Skeletal muscle satellite cell (primary cell): ENCODE results near the gene STK32C.

ENCODE experiments used
- H3K27me3 ChIP-seq: 2 replicates; pipeline ENCODE4 v1.7.0; 2013; ENCODE audit warnings: low read length; ENCODE audit not compliant: control insufficient read depth, insufficient read depth
- H3K36me3 ChIP-seq: 2 replicates; pipeline ENCODE4 v1.7.0; 2013; ENCODE audit warnings: mild to moderate bottlenecking, control low read depth, low read length; ENCODE audit not compliant: insufficient read depth
- H3K4me1 ChIP-seq: 2 replicates; pipeline ENCODE4 v1.7.0; 2013; ENCODE audit warnings: low read length; ENCODE audit not compliant: control insufficient read depth, insufficient read depth
- H3K4me2 ChIP-seq: 2 replicates; pipeline ENCODE4 v1.7.0; 2013; ENCODE audit warnings: mild to moderate bottlenecking, low read length
- H3K4me3 ChIP-seq: 2 replicates; pipeline ENCODE4 v1.7.0; 2013; ENCODE audit warnings: low read length
- H3K9ac ChIP-seq: 2 replicates; pipeline ENCODE4 v1.7.0; 2013; ENCODE audit warnings: mild to moderate bottlenecking, low read depth, low read length, moderate library complexity
- H3K9me3 ChIP-seq: replicated peaks from 2 replicates; pipeline ENCODE4 v1.7.0; 2013; ENCODE audit warnings: mild to moderate bottlenecking, control low read depth, low read length

The STK32C gene

DNA sequence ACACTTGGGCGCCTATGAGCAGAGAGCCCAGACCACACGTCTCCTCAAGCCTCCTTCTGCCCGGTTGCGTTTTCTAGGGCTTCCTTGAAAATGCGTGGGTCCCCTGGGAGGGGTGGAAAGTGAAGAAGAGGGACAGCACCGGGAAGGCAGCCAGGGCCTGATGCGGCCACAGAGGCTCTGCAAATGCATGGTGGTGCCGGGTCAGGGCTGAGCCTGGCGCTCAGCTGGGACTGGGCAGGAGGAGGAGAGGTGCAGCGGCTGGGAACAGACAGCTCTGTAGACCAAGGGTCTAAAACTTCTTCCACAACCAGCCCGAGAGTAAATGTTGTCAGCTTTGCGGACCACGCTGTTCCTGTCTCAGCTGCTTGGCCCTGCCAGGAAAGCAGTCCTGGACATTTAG lies 119.4 kb downstream of the STK32C start:
- Histone ChIP-seq H3K4me3 (no peak overlapping the region), H3K27me3 (peaks cover 40% of the 10 kb centered on the region)

DNA sequence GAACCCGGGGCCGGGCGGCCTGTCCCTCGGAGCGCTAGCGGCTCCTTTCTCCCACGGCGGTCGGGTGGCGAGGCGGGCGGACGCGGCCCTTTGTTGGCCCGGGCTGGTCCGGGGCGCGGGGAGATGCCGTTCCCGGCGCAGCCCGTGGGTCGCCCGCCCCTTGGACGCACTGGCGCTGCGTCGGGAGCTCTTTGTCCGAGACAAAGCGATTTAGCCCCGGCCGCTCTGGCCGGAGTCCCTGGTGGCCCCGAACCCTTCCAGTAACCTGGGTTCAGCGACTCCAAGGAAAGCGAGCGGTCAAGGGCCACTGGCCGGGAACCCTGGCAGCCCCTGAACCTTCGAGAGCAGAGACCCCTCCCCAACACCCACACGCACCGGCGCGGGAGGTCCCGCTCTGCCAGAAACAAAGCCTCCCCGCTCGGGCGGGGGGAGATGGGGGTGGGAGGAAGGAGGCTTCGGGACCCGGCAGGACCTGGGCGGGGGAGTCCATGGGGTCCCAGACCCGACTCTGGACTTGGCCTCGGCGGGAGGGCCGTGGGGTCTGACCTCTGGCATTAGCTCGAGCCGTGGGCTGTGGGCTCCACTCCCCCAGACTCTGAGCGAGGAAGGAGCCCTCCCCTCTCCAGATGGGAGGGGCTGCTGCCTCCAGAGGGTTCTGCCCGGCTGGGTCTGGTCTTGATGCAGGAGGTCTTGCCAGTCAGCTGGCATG lies 120.2 kb downstream of the STK32C start:
- H3K4me3 ChIP-seq, result peak overlapping the region; percentile 74
- H3K27me3 ChIP-seq, result peaks cover 47% of the 10 kb centered on the region
- peaks cover 5% of the 10 kb centered on the region for H3K4me1 ChIP-seq
- H3K9me3 ChIP-seq, result no peaks in the 10 kb centered on the region
- peak overlapping the region; percentile 85 for H3K4me2 ChIP-seq
- H3K36me3 ChIP-seq, result no peaks in the 10 kb centered on the region
- H3K9ac ChIP-seq, result peak overlapping the region; percentile 72

More for the DNA sequence above, 119.4 kb downstream of the STK32C start:
- H3K36me3 ChIP-seq, result no peaks in the 10 kb centered on the region
- peak overlapping the region; percentile 85 for H3K4me2 ChIP-seq
- no peaks in the 10 kb centered on the region for H3K9me3 ChIP-seq
- peaks cover 5% of the 10 kb centered on the region for H3K4me1 ChIP-seq
- no peak overlapping the region for H3K9ac ChIP-seq

DNA sequence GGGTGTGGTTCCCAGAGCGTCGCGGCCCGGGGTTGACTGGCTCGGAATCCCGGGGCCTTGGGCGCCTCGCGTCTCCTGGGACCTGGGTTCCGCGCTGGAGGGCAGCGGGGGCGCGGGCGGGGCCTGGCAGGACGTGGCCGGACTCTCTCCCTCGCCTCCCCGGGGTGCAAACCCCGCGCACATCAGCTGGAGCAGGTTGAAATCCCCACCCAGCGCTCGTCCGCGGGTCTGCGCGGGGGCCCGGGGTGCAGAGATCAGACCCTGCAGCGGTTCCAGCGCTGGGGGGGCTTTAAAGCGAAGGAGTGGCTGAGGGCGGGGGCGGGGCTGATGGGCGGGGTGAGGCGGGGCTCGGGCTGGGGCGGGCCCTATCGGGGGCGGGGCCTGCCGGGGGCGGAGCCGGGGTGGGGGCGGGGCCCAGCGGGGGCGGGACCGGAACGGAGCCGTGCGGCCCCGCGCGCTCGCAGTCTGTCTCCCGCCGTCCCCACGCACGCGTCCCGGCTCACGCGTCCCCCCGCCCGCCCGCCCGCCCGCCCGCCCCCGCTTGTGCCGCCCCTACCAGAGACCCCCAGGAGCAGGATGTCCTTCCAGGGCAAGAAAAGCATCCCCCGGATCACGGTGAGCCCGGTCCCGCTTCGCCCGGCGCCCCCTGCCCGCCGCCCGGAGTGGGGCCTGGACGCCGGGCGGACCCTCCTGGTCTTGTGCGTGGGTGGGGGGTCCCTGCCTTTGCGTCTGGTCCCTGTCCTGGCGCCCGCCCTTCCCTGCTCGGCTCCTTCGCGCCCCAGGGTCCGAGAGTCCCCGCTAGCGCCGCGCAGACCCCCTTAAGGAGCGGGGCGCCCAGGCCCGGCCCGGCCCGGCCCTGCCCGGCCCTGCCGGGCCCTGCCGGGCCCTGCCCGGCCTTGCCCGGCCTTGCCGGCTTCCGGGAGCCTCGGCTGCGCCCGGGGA lies 121.0 kb downstream of the STK32C start, which contains the start of gene DPYSL4:
DPYSL4 (plus strand) TSS at position 461 of the 942 bp plus-strand sequence; CDS start at position 577, 116 bp downstream.
- Histone ChIP-seq H3K4me1 (peaks cover 5% of the 10 kb centered on the region), H3K9ac (peak within 1 kb of the TSS; percentile 72), H3K36me3 (no peaks in the 10 kb centered on the region), H3K27me3 (peaks cover 51% of the 10 kb centered on the region), H3K9me3 (no peaks in the 10 kb centered on the region), H3K4me2 (peak within 1 kb of the TSS; percentile 85), H3K4me3 (peak within 1 kb of the TSS; percentile 74)

DNA sequence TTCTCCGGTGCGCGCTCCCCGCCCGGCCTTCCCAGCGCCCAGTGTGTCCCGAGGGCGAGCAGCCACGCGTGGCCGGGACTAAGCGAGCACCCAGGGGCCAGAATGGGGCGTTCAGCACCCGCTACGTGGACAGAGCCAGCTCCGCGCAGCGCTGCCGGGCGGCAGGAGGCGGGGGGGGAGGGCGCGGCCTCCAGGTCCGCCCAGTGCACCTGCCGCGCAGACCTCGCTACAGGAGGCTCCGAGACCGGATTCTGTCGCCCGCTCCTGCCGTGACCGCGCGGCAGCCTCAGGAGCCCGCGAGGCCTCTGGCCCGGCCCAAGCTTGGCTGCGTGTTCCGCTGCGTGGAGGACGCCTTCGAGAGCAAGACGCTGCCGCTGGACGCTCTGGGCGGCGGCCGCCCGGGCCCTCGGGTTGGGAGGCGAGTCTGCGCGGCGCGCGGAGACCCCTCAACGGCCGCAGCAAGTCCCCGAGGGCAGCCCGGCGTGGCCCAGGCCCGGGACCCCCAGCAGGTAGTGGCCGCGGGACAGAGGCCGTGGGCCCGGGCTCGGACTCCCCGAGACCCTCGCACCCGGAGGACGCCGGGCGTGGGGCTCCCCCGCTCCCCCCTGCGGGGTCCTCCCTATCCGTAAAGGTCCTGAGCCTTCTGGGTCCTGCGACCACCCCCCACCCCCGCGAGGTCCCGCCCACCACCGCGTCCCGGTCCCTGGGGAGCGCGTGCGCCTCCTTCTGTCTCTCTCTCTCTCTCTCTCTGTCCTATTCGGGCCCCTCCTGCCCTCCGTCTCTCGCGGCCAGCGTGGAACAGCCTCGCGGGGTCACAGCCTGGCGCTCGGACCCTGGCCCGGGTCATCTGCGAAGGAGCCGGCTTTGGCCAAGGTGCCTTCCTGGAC lies 121.9 kb downstream of the STK32C start:
- peak overlapping the region; percentile 69 for H3K4me2 ChIP-seq
- H3K36me3 ChIP-seq, result no peaks in the 10 kb centered on the region
- peaks cover 51% of the 10 kb centered on the region for H3K27me3 ChIP-seq
- peak overlapping the region; percentile 63 for H3K4me3 ChIP-seq
- H3K9me3 ChIP-seq, result no peaks in the 10 kb centered on the region
- no peak overlapping the region for H3K9ac ChIP-seq
- peaks cover 5% of the 10 kb centered on the region for H3K4me1 ChIP-seq

DNA sequence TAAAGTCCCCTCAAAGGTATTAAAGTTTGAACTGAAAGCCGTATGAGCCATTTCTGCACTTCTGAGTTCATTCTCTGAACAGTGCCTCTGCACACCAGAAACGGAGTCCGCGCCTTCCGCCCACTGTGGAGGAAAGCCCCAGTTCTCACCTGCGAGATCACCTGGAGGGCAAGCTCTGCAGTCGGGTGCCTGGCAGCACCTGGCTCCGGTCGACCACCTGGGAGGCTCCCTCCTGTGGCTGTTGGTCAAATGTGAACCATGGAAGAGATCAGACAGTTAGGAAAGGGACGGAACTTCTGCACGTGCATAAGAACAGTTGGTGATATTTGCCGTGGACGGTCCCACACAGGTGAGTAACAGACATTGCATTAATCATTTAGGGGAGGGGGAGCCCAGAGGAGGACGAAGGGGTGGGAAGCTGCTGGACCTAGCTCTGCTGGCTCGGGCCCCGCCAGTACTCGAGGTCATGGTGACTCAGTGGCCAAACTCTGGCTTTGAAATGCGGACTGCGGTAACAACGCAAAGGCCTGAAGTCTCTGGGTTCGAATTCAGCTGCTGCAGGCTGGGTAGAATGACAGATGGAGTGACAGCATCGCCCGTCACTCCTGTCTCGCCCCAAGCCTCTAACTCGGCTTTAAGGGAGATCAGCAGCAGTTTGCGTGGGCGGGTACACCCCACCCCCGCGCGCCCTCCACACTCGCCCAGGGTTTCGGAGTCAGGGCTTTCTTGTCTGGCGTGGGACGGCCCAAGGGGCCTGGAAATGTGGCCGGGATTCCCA lies 122.7 kb downstream of the STK32C start:
- no peak overlapping the region for H3K4me3 ChIP-seq

DNA sequence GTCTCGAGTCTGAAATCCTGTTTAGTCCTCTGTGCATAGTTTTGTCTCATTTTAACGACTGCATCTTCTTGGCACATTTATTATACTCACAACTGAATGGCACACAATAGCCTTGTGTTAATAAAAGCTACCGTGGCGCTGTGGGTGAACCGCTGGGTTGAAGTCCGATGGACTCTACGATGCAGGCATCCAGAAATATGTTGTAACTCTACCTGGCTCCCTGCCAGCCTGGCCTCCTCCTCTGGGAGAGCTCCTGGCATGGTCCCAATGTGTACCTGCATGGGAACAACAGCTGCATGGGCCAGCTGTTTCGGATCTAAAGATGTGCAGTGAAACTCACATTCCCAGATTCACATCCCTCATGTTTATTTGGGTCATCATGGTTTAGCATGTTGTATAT lies 124.7 kb downstream of the STK32C start:
- no peak overlapping the region for H3K4me2 ChIP-seq
- H3K4me1 ChIP-seq, result peaks cover 5% of the 10 kb centered on the region
- H3K4me3 ChIP-seq, result no peak overlapping the region
- no peak overlapping the region for H3K9ac ChIP-seq
- peaks cover 43% of the 10 kb centered on the region for H3K27me3 ChIP-seq
- no peaks in the 10 kb centered on the region for H3K9me3 ChIP-seq
- H3K36me3 ChIP-seq, result no peaks in the 10 kb centered on the region

More for the DNA sequence above, 122.7 kb downstream of the STK32C start:
- peaks cover 51% of the 10 kb centered on the region for H3K27me3 ChIP-seq
- no peak overlapping the region for H3K4me2 ChIP-seq
- no peaks in the 10 kb centered on the region for H3K36me3 ChIP-seq
- no peaks in the 10 kb centered on the region for H3K9me3 ChIP-seq
- H3K4me1 ChIP-seq, result peaks cover 5% of the 10 kb centered on the region
- H3K9ac ChIP-seq, result no peak overlapping the region

DNA sequence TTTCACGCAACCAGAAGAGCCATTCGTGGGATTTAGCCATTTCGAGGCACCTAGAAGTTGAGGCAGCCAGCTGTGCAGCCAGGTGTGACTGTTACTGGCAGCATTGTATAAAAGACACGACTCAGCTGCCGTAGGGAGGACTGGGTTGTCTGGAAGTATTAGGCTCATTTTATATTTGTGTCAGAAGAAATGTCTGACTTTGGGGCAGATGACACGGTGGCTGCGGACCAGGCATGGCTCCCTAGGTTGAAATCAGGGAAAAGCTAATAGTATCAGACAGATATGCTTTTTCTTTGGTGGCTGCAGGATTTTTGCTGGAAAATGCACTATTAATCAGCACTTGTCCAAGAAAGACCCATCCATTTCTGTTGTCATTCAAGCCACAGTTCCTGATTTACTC lies 125.2 kb downstream of the STK32C start:
- Histone ChIP-seq H3K27me3 (peaks cover 39% of the 10 kb centered on the region), H3K9me3 (no peaks in the 10 kb centered on the region), H3K4me1 (peaks cover 5% of the 10 kb centered on the region), H3K9ac (no peak overlapping the region), H3K36me3 (no peaks in the 10 kb centered on the region), H3K4me2 (no peak overlapping the region), H3K4me3 (no peak overlapping the region)

DNA sequence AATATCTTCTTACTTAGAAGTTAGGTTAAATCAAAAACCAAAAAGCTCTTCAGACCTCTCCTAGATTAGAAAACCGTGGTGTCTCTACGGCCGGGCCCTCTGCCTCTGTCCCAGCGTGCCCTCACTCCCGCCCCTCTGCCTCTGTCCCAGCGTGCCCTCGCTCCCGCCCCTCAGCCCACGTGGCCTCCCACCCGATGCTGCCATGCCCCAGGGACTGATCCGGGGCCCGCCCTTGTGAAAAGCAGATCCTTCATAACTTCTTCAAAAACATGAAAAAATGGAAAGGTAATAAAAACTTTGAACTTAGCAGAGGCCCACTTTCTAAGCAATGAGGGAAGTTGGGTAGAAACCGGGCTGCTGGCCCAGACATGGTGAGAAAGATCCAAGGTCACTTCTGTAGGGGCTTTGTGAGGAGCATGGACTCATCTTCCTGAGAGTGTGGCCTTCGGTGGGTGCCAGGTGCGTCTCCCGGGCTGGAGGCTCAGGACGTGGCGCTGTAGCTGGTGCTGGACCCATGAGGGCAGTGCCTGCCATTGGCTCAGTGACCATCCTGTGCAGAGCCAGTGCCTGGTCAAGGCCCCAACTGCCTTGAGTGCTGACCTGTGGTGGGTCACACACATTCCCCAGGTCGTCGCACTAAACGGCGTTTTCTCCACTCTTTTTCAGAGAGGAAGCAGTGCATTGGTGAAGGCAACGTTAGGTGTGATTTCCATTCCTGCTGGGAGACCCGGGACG lies 125.9 kb downstream of the STK32C start:
- Histone ChIP-seq H3K4me2 (no peak overlapping the region), H3K9ac (no peak overlapping the region), H3K9me3 (no peaks in the 10 kb centered on the region), H3K27me3 (peaks cover 43% of the 10 kb centered on the region), H3K4me3 (no peak overlapping the region), H3K36me3 (no peaks in the 10 kb centered on the region), H3K4me1 (peaks cover 5% of the 10 kb centered on the region)

DNA sequence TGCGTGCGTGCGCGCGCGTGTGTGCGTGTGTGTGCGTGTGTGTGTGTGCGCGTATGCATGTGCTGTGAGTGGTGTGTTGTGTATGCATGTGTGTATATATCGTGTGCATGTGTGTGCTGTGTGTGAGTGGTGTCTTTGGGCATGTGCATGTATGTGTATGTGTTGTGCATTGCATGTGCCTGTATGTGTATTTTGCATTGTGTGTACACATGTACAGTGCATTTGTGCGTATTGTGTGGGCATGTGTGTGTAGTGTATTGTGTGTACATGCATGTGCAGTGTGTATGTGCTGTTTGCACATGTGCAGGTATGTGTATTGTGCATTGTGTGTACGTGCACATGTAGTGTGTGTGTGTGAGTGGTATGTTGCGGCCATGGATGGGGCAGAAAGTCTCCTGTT lies 127.0 kb downstream of the STK32C start:
- no peak overlapping the region for H3K4me3 ChIP-seq
- peaks cover 53% of the 10 kb centered on the region for H3K27me3 ChIP-seq
- no peaks in the 10 kb centered on the region for H3K9me3 ChIP-seq
- no peaks in the 10 kb centered on the region for H3K36me3 ChIP-seq
- no peak overlapping the region for H3K4me2 ChIP-seq
- no peak overlapping the region for H3K9ac ChIP-seq
- H3K4me1 ChIP-seq, result no peaks in the 10 kb centered on the region
